Right renal cortex interstitium (tissue), 3 donors: ENCODE data around the gene ADAMTS16. TPM values are rescaled to one million over a fixed set of nuclear protein-coding genes. Genes with fewer than 3 reads are reported as not detected.

Source experiments
- DNase-seq, 3 donors: peaks; one replicate each; pipeline ENCODE4 v3.0.0-alpha.2; 2013; ENCODE audit warnings: low read depth in 3 of 3, low spot score in 2 of 3
- polyA plus RNA-seq, 3 donors: library from polyadenylated mRNA; unstranded; fragments of 120-200 nt; gene quantifications; one replicate each; pipeline ENCODE4 v1.2.1, GENCODE V29; 2013; ENCODE audit not compliant: insufficient read length in 3 of 3

The ADAMTS16 gene
- polyA plus RNA-seq, 3 donors, result 68.6 to 87.3 (median 80.7) TPM

DNA sequence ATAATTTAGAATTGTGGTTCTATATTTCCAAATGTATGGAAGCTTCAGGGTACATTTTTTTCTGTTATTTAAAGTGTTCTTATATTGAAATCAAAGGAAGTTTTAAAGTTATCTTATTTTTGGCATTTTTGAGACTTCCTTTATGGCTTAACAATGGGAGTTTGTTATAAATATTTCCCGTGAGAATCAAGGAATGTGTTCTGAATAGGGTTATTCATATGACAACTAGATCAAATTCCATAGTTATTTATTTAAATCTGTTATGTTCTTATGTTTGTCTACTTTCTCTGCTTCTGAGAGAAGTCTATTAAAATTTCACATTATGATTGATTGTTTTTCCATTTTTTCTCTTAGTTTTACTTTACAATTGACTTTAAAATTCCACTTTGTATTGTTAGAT is 135.1 kb downstream of the ADAMTS16 start:
- no peak for DNase-seq

DNA sequence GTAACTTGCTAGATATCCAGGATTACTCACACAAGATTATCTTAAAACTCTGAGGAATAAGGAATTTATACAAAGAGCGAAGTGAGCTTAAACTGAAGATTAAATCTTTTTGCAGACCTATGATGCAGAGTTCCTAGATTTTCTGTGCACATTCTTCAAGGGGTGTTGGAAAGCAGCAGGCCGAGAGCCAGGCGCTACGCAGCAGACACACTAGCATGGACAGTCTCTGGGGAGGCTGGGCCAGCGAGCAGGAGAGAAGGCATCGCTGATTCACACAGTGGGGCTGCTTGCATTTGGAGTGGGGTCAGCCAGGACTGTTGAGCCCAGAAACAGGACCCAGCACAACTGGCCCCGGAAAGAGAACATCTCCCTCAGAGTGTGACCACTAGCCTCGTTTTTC is 136.3 kb downstream of the ADAMTS16 start:
- DNase-seq, result no peak

DNA sequence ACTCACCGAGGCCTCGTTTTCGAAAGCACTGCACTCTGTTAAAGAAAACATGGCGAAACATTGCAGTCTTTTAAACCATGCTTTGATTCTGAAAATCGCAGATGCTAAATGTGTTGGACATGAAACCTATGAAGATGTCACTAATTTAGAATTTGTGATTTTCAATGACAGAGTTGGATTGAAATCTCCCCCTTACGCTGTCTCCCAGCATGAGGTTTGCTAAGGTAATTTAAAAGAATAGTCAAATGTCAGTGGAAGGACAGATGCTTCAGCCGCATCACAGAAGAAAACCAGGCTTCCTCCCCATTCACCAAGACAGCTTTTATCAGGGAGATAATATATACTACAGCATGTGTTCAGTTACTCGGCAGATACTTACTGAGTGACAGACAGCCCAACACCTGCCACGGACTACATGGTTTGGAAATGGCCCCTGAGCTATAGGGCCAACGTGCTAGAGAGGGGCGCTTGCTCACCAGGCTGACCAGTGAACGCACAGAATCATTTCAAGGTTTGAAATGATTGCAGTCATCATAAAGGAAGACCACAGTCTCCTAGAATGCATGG is 136.9 kb downstream of the ADAMTS16 start:
- DNase-seq, result no peak

DNA sequence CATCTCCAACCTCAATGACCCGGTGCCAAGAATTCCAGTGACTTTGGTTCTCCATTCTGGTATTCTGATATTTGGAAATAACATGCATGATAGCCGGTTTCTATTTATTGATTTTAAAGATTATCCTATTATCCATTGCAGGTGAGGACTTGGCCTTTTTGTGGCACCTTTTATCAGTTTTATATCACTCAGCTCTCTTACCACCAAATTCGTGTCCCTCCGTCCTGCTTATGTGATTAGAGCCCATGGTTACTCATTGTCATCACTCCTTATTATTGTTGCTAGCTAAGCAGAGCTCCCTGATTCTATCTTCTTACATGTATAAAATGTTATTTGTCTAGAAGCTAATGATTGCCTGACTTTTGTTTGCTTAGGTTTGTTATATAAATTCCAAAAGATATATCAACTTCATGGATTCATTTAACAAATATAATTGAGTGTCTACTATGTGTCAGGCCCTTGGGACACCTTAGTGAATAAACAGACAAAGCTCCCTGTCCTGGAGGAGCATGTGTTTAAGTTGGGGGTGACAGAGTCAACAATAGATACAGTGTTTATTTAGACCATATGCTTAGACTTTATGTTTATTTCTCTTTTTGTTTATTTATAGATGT is 138.2 kb downstream of the ADAMTS16 start:
- no peak for DNase-seq

DNA sequence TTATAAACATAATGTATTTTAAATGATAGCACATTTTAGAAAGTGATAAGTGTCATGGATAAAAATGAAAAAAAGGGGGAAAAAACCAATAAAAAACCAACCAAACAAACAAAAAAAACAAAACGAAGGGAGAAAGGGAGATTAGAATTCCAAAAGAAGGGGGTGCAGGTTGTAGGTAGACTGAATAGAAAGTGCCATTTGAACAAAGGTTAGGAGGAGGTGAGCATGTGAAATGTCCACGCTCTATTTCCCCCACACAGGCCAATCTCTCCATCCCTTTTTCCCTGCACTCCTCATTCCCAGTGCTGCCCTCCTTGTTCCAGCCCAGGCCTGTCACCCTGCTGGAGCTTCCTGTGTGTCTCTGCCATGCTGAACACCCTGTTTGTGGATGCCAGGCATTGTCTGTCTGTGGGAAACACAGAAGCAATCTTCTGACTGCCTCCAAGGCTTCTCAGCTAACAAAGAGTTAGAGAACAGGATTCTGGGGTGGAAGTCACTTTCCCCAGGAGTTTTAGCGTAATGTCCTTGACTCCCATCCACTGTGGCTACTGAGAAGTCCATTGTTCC is 138.8 kb downstream of the ADAMTS16 start:
- no peak for DNase-seq

DNA sequence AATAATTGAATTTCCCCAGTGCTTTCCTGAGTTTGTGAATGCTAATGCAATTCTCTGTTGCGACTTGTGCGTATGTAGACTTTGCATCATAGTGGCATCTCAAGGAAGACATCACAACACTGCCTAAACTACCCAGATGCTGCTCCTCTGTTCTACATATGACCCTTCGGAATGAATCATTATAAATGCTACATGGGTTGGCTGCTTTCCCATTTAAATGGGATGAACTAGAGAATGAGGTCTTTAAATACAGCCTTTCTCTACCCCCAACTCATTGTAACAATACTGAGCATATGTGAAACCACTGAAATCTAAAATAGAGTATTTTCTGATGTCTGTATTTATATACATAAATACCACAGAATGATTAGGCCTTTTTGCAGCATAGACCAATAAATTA is 145.8 kb downstream of the ADAMTS16 start:
- DNase-seq, result no peak

DNA sequence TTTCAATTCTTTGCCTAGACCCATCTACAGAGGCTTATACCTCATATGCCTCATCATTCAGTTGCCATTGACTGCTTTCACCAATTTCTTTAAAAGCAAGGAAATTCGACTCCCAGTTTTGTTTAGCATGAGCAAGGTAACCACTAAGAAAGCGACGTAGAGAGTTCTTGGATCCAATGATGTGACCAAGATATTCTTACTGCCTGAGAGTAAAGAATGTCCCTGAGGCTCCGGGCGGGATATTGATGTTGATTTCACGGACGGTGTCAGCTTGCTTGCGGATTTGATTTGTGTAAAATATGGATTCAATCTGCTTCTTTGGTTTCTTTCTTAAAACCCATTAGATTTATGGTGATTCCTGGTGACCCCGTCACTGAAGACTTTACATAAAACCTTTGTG is 147.3 kb downstream of the ADAMTS16 start:
- DNase-seq, result no peak

DNA sequence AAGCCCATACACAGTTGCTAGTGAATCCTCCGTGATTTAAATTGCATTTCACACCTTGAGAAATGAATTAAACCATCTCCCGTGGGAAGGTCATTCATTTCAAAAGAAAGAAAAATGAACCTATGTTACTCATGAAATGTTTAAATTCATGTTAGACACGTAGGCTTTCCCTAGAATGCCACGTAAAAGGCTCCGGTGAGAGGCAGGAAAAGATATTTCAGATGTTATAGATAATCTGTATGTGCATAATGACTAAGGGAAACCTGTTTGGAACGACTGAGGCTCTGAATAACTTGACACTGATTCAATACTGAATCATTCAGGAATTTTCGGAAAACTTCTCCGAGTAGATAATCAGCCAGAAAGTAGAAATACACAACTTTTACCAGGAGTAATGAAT is 148.1 kb downstream of the ADAMTS16 start:
- no peak for DNase-seq

DNA sequence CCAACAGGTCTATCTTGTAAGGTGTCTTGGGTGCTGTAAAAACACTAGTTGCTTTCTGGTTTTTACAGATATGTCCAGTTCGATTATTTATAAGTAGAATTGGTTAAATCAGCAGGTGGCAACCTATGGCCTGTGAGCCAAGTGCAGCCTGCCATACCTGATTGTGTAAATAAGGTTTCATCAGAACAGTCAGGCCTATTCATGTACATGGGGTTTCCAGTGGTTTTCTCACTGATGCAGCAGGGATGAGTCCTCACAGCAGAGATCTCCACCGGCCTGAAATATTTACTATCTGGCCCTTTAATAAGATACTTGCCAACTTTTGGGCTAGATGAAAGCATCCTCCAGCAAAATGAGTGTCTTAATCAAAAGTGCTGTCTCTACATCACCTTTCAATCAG is 149.4 kb downstream of the ADAMTS16 start:
- DNase-seq, result no peak

DNA sequence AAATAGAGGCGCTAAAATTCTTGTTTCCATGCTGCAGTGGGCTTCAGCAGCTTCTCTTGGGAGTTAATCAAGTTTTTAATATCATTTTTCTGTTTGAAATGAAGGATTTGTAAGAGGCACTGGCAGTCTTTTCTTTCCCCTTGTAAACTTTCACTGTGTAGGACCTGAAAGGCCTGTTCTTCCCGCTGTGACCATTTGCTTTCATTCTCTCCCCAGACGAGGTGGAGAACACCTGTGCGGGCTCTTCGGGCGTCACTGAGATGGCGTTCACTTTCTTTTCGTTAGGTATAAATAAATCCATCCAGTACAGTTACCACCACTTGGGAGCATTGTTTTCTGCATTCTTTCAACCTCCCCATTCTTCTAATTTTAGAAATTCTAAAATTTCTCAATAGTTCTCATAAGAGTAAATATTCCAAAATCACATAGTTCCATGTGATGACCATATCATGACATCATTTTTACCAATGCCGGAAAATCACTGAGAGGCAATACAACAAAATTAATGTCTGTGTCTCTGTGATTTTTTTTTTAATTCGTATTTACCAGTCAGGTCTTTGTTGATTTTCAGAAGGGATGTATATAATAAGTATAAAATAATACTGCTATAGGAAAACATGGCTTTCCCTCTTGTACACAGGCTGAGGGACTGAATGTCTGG is 150.7 kb downstream of the ADAMTS16 start:
- DNase-seq, result no peak

DNA sequence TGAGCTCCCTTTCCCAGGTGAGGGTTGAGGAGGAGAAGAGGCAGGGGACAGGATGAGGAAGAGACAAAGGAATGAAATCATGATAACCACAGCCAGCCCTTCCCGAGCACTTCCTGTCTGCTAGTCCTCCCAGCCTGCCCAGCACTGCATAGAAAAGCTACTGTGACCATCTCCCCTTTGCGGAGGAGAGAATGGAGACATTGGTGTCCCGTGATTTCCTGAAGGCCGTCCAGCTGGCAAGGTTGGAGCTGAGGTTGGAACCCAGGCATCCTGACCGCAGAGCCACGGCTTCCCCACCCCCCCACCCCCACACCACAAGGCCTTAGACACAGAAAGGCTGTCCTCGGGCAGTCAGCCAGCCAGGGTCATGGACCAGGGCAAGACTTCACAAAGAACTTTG is 151.2 kb downstream of the ADAMTS16 start:
- DNase-seq, result no peak

DNA sequence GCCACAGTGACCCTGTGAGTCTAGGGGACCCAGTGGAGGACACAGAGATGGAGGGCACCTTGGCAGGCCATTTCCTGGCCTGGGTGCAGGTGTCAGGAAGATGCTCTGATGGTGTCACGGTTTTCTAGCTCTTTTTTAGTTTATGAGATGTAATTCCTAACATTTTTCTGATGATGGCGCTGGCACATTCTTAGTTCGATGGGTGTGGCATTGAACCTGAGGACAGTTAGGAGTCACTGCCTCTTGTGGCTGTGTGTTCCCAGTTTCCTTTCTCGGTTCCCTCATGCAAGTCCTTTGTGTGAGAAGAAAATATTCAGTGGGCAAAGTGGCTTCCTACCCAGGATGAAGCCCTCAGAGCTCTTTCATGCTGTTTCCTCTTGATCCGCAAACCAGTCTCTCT is 152.9 kb downstream of the ADAMTS16 start:
- DNase-seq, result no peak

DNA sequence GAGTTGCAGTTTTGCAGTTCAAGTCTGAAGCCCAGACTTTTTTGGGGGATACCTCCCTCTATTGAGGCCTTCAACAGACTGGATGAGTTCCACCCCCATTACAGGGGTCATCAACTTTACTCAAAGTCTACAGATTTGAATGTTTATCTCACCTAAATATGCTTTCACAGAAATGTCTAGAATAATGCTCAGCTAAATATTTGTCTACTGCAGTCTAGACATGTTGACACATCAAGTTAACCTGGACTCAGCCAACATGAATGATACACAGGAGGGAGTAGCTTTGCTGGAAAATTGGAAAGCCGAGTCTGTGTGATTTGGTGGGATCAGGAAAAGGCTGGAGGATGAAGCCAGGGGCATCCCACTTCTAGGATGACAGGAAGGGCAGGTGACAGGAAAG is 154.3 kb downstream of the ADAMTS16 start:
- no peak for DNase-seq

DNA sequence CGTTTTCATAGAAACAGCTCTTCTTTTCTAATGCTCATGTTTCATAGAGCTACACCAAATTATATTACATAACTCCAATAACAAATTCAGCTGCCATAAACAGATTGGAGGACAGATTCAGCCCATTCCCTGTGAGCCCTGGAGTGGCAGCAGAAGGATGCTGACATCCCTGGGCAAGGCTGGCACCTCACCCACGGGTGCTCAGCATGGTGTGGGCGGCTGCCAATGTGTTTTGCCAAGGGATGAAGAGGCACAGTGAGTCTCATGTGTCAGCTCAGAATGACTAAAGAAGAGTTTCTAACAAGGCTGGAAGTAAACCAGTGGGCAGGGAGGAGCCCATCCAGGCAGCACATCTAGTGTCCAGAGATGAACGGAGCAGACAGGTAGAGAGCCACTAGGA is 155.2 kb downstream of the ADAMTS16 start:
- no peak for DNase-seq

DNA sequence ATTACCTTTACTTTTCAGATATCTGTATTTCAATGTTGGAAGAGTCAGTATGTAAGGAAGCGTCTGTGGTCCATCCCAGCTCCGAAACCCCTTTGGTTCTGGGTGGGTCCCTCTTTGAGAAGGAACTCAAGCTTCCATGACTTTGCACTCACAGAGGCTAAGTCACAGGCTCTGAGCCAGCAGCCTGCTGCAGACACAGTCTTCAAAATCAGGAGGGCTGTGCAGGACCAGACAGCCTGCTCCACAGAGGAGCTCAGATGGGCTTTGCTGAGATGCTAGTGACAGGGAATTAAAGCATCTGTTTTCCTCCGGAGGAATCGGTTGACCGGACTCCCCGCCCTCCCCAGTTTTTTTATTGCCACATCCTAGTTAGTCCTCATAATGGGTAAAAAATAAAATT is 155.9 kb downstream of the ADAMTS16 start:
- no peak for DNase-seq

DNA sequence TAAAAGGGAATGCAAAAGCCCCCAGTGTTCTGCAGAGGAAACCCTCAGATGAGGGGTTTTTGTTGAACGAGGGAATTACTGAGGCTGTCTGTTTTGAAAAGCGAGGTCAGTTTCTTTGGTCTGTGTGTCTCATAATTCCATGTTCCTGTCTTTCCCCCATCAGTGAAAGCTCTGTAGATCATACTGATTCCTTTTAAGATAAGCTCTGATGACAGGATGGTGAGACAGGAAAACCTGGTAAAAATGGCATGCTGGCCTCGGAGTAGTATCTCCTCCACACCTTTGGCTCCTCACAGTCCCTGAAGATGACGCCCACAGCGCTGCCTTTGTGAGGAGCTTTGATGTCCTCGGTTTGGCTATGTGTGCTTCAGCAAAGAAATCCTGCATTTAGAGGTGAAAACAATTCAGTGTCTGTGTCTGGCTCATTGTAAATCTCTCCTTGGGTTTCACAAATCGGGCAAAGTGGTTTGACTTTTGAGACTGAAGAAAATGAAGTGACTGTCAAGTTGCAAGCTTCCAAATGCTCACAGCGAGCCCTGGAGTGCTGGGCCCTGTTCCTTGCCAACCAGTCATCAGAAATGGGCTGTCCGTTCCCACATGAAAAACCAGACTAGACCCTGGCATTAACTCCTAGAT is 157.4 kb downstream of the ADAMTS16 start:
- DNase-seq, result no peak

DNA sequence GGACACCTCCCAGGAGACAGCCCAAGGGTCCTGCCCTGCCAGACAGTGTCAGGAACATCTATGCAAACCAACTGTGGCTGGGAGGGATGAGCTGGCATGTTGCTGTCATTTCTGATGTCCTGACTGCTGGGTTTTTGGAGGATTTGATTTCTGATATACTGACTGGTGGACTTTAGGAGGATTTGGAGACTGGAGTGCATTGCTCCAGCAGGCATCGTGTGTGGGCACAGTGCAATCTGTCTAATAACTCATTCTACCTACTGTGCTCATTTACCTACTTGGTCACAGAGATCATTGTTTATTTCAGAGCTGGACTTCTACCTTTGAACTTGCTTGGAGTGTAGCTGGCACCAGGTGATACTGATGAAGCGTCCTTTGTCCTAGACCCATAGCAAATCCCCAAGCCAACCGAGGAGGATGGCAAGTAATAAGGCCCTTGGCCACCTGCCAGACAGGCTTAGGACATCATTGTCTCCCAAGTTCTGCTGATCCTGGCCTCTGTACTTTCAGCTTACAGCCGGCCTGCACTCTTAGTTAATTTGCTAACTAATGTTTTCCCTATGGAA is 158.0 kb downstream of the ADAMTS16 start:
- no peak for DNase-seq

DNA sequence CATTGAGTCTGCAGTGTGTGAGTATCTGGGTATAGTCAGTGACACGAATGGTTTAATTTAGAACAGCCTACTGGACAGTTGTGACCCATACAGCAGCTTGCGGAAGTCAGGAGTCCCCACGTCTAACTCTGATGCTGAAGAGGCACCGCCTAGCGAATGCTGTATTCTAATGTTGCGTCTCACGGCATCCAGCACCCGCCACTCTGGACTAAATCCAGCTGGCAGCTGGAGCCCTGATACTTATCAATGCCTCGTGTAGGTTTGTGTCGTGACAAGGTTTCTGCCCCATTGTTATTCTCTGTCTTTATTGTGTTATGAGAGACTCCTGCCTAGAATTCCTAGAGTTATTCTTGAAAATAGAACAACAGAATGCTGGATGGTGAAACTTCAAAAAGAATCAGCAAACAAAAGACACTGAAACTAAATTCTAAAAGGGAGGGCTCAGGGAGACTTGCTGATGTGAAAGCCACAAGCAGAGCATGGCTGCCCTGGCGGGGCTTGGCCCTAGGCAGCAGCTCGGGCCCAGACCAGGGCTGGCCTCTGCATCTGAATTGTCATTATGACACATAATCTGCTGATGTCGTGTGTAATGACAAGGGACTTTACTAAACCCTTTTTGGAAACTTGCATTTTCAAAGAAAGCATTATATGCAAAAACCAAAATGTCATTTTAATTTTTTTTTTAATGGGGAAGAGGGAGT is 158.9 kb downstream of the ADAMTS16 start:
- no peak for DNase-seq

DNA sequence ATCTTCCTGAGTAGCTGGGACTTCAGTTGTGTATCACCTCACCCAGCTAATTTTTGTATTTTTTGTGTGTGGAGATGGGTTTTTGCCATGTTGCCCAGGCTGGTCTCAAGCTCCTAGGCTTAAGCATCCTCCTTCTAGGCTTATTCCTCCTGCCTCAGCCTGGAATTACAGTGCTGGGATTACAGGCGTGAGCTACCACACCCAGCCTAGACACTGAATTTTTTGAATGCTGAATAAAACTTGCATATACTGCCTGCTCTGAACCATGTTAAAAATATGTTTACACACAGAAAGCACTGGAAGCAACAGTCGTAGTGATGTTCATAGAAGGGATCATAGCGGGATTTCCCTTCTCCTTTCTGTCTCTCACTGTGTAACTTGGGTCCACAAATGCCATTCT is 161.0 kb downstream of the ADAMTS16 start:
- no peak for DNase-seq

DNA sequence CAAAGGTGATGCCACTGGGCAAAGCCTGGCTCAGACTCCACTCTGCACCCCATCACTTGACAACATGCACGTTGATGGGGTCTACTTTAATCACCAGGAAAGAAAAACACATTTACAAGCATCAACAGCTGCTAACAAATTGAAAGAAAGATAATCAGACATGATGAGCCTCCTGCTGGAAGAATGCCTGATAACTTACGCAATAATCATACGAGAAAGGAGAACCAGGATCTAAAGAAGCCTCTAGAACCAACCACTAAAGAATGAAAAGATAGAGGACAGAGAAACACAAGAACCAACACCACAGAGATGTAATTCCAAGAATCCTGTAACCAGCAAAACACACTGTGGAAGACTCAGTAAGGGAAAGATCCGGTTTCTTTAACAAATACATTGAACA is 162.1 kb downstream of the ADAMTS16 start:
- DNase-seq, result no peak

DNA sequence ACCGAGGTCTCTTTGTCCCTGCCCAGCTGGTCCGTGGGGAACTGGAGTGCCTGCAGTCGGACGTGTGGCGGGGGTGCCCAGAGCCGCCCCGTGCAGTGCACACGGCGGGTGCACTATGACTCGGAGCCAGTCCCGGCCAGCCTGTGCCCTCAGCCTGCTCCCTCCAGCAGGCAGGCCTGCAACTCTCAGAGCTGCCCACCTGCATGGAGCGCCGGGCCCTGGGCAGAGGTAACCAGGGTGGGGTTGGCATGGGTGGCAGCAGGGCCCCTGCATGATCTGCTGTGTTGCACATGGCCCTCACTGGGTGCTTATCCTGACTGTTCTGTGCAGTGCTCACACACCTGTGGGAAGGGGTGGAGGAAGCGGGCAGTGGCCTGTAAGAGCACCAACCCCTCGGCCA is 163.1 kb downstream of the ADAMTS16 start:
- DNase-seq, result no peak
